ENCODE measurements around the gene CHI3L1. TPM values are rescaled to one million over a fixed set of nuclear protein-coding genes. Genes with fewer than 3 reads are reported as not detected.

The CHI3L1 gene
- total RNA-seq, 4 donors from 2014 or later: 80.5 to 188 (median 107) TPM

GRCh38 chr1:203165101-203165799 is 21.3 kb downstream of the CHI3L1 start:
- H3K4me3 ChIP-seq (ENCODE audit: low read depth, poor library complexity, severe bottlenecking): no peak overlapping the region
- intact Hi-C loops (cut with DNase I; ENCODE audit: low total_unique reads): no loop called here
- no peak for TF ChIP-seq POLR2A (IDR thresholded peaks at IDR 0.05)
- no peak for TF ChIP-seq CTCF (IDR thresholded peaks at IDR 0.05)
- DNase-seq (ENCODE audit: low spot score in 2 of 2): no peak
- WGBS, 2 donors: 86 to 88% methylated on average over 23 to 27 of the region's 28 CpGs

GRCh38 chr1:203163891-203164635 is 22.4 kb downstream of the CHI3L1 start:
- intact Hi-C loops (cut with DNase I; ENCODE audit: low total_unique reads): no loop called here
- 68 to 75% methylated on average over 7 of the region's 7 CpGs for WGBS, 2 donors
- H3K4me3 ChIP-seq (ENCODE audit: low read depth, poor library complexity, severe bottlenecking): no peak overlapping the region
- TF ChIP-seq POLR2A (IDR thresholded peaks at IDR 0.05): no peak
- no peak for TF ChIP-seq CTCF (IDR thresholded peaks at IDR 0.05)
- no peak for DNase-seq (ENCODE audit: low spot score in 2 of 2)

GRCh38 chr1:203162403-203162802 is 24.1 kb downstream of the CHI3L1 start:
- no peak overlapping the region for H3K4me3 ChIP-seq (ENCODE audit: low read depth, poor library complexity, severe bottlenecking)
- intact Hi-C loops (cut with DNase I; ENCODE audit: low total_unique reads): no loop called here
- TF ChIP-seq CTCF (IDR thresholded peaks at IDR 0.05) (no peak), POLR2A (IDR thresholded peaks at IDR 0.05) (no peak)
- DNase-seq (ENCODE audit: low spot score in 2 of 2): no peak
- WGBS, 2 donors: 58 to 80% methylated on average over 1 of the region's 1 CpG

GRCh38 chr1:203161703-203162102 is 24.8 kb downstream of the CHI3L1 start:
- WGBS, 2 donors: 61 to 76% methylated on average over 11 of the region's 11 CpGs

GRCh38 chr1:203161175-203161574 is 25.3 kb downstream of the CHI3L1 start:
- intact Hi-C loops (cut with DNase I; ENCODE audit: low total_unique reads): no loop called here
- no peak for DNase-seq (ENCODE audit: low spot score in 2 of 2)
- no peak overlapping the region for H3K4me3 ChIP-seq (ENCODE audit: low read depth, poor library complexity, severe bottlenecking)
- WGBS, 2 donors: 42 to 64% methylated on average over 6 of the region's 6 CpGs
- TF ChIP-seq POLR2A (IDR thresholded peaks at IDR 0.05) (no peak), CTCF (IDR thresholded peaks at IDR 0.05) (no peak)

More at GRCh38 chr1:203161703-203162102, 24.8 kb downstream of the CHI3L1 start:
- DNase-seq (ENCODE audit: low spot score in 2 of 2): no peak
- intact Hi-C loops (cut with DNase I; ENCODE audit: low total_unique reads): no loop called here
- H3K4me3 ChIP-seq (ENCODE audit: low read depth, poor library complexity, severe bottlenecking): no peak overlapping the region
- TF ChIP-seq CTCF (IDR thresholded peaks at IDR 0.05): no peak
- TF ChIP-seq POLR2A (IDR thresholded peaks at IDR 0.05): no peak
